HG03521 (cell line): Measurements from ENCODE around the gene CDH4.

Source experiments
- ATAC-seq: cut with Tn5 transposase; IDR thresholded peaks from one replicate; pipeline ENCODE4 v1.9.1; 2021; ENCODE audit warnings: mild to moderate bottlenecking, moderate library complexity; ENCODE audit not compliant: unreplicated experiment

CDH4 gene

DNA sequence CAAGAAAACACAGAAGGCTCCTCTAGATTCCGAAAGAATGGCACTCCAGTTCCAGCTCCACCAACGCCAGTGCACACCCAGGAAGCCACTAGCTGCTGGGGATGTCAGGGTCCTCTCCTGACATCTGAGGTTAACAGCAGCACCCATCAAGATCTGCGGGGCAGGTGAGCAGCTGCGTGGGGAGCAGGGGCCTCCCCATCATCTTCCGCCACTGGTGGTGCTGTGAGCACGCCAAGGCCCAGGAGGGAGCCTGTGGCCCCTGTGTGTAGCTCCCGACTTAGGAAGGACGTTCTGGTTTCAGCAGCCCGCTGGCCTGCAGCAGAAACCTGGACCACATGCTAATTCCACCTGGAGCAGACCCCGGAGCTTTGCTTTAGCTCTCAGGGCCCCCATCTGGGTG is 427.4 kb downstream of the CDH4 start:
- no peak for ATAC-seq

DNA sequence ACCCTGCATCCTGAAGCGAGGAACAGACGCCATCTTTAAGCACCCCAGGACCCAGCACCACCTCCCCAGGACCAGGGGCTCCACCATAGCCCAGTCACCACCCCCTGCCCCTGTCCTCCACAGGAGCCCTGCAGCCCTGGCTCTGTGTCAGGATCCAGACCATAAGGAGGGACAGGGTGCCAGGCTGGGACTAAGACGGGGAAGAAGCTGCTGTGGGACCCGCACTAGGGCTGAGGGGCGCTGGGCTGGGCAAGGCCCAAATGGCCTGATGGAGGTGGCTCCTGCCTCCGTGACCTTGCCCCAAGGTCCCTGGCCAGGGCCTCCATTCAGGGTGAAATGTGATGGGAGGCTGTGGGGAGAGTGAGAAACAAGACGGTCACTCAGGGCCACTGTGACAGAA is 428.0 kb downstream of the CDH4 start:
- no peak for ATAC-seq

DNA sequence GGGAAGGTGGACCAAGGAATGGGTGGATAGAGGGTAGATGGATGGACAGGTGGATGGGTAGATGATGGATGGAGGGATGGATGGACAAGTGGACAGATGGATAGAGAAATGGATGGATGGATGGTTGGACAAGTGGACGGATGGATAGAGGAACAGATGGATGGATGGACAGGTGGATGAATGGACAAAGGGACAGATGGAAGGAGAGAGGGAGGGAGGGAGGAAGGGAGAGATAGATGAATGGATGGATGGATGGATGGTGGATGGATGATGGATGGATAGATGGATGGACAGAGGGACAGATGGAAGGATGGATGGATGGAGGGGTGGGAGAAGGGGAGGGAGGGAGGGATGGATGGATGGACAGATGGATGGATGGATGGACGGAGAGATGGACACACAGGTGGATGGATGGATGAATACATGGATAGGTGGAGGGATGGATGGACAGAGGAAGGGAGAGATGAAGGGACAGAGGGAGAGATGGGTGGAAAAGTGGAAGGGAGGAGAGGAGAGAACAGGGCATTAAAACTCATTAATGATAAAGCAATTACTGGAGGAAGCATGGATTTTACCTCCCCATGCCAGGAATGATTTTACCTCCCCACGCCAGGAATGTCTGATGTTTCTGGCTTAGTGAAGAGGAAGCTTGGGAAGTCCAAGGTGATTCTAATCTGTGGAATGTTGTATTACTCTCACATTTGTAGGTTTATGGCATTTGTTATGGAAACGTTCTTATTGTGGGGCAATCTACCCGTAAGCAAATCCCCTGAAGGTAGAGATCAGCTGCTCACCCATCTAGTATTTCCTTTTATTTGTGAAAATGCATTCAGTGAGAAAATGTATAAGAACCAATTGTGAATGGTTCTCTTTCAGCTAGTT is 430.3 kb downstream of the CDH4 start:
- no peak for ATAC-seq

DNA sequence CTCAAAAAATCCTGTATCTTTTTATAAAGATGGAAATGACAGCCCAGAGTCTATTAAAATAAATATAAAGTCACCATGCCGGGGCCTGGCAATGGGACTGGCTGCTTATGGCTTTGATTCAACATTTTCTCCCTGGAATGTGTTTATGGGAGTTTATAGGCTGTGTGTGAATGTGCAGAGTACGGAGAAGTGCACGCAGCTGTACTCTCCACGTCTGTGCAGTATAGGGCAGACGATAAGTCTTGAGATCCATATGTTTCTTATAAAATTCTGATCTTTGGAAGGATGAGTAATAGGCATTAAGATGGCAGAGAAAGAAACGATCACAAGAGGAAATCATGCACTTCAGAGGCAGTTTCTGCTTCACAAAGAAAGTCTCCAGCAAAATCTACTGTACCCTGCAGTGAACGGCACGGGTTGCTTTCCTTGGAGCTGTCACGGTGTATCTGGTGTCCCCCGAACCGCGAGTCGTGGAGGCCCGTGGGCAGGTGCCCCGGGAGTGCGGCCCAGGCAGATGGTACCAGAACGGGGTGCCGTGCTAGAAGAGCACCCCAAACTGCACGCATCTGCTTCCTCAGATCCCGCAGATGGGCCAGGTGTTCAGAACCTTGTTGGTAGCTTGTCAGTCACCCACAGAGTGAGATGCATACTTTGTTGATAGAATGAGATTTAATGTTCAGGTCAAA is 431.1 kb downstream of the CDH4 start:
- no peak for ATAC-seq

DNA sequence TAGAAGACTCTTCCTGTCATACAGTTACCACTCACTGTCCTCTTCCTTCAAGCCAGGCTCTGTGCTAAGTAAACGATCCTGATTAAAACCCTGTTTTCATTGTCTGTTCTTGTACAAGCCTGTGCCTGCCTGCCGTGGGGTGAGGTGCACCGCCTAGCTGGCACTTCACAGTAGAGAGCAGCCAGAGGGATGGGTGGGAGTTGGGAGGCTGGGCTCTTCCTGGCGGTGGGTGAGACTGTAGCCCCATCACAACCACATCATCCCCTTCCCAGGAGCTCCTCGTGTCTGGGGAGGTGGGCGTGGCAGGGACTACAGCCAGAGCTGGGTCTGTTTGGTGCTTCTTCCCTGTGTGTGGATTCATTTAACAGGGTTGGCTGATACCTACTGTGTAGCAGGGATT is 431.7 kb downstream of the CDH4 start:
- ATAC-seq, result no peak

DNA sequence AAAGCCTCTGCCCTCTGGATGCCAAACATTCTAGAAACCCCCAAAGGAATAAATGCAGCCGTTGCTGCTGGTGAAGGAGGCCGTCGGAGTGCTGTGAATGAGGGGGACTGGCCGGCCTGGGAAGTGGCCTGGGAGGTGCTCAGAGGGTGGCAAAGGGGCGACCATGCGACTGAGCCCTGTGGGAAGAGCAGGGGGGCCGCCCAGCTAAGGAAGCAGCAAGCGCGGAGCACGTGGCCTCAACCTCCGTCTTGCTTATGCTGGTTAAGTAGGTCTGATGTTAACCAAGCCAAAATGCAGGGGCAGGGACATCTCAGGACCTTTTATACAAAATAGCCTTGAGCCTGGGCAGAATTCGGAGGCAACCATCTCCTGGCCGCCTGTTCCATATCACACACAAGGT is 432.1 kb downstream of the CDH4 start:
- no peak for ATAC-seq

DNA sequence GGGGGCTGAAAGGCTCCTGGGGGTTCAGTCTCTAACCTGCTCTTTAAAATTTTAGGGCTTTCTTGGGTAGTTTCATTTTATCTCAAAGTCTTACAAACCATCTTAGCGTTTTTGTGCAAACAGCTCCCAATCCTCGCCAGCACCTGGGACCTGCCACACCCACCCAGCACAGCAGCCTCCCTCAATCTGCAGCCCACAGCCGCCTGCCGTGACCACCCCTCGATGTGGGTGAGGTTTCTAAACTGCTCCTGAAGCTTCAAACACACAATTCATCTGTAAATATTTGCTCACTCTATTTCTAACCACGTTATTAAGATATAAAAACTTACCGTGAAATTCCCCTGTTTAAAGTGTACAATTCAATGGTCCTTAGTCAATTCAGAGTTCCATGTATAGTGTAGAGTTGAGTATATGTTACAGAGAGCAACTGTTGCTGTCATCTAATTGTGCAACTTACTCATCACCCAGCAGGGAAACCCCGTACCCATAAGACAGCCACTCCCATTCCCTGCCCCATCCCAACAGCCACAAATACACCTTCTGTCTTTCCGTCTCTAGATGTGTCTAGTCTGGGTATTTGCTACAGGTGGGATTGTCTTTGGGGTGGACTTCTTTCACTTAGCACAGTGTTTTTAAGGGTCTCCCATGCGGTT is 432.6 kb downstream of the CDH4 start:
- ATAC-seq, result no peak

DNA sequence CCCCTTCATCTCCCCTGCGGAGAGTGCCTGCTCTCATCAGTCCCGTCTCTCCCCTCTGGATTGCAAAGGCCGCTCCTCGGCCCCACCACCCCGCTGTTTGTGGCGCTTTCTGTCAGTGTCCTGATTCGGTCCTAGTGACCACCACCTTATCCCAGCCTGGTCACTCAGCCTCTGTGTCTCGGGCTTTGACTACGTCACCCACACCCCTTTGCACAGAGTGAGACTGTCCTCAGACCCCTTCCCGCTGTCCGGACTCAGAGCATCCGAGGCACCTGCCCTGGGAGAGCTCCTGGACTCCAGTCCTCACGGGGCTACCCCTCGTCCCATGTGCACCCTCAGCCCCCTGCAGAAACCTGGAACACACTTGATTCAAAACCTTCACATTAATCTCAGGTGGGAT is 433.4 kb downstream of the CDH4 start:
- no peak for ATAC-seq

DNA sequence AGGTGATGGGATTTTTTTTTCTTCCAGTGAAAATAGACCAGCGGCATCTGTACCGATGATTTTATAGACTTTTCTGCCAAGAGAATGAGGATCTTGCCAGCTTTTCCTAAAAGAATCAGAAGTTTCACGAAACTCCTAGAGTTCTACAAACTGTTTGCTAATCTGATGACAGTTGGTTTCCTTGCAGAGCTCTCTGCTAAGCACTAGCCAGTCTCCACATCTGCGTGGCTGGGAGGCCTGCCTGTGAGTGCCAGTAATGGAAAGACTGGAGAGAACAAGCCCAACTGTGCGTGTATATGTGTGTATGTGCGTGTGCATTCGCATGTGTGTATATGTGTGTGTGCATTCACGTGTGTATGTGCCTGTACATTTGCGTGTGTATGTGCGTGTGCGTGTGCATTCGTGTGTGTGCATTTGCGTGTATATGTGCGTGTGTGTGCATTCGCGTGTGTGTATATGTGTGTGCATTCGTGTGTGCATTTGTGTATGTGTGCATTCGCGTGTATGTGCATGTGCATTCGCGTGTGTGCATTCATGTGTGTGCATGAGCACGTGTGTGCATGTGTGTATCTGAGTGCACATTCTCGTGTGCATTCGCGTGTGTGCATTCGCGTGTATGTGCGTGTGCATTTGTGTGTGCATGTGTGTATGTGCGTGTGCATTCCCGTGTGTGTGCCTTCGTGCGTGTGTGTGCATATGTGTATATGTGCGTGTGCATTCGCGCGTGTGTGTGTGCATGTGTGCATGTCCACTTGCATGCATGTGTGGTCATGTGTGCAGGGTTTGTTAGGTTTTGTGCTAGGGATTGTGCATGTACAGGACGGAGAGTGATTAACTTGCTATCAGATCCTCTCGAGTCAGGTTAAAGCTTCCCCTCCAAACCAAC is 434.2 kb downstream of the CDH4 start:
- ATAC-seq, result no peak

DNA sequence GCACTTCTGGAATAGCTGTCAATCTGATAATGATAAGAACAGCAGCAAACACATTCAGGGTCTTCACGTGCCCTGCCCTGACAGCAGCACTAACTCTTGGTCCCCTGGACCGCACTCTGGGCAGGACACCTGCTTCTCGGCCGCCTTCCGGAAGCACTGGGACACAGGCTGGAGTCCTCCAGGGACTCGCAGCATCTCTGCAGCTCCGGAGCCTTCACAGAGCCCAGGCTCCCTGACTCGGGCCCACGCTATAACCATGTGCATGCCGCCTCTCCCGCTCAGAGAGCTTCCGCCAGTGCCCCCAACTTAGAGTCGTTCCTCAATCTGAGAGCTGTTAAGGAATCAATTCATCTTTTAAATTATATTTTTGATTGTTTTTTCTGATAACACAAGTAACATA is 436.4 kb downstream of the CDH4 start:
- no peak for ATAC-seq

DNA sequence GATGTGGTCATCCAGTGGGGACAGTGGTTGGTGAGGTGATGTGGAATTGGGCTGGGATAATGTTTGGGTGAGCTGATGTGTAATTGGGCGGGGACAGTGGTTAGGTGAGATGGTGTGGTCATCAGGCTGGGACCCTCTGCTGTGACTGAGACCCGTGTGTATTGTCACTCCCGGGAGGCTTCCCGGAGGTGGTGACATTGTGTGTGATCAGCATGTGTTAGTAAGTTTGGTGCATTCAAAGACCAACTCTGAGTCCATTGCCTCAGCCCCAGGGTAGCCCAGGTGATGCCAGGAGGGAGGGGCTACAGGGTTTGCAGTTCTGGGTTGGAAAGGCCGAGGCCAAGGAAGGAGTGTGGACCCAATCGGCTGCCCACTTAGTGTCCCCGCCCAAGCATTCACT is 438.1 kb downstream of the CDH4 start:
- ATAC-seq, result no peak

DNA sequence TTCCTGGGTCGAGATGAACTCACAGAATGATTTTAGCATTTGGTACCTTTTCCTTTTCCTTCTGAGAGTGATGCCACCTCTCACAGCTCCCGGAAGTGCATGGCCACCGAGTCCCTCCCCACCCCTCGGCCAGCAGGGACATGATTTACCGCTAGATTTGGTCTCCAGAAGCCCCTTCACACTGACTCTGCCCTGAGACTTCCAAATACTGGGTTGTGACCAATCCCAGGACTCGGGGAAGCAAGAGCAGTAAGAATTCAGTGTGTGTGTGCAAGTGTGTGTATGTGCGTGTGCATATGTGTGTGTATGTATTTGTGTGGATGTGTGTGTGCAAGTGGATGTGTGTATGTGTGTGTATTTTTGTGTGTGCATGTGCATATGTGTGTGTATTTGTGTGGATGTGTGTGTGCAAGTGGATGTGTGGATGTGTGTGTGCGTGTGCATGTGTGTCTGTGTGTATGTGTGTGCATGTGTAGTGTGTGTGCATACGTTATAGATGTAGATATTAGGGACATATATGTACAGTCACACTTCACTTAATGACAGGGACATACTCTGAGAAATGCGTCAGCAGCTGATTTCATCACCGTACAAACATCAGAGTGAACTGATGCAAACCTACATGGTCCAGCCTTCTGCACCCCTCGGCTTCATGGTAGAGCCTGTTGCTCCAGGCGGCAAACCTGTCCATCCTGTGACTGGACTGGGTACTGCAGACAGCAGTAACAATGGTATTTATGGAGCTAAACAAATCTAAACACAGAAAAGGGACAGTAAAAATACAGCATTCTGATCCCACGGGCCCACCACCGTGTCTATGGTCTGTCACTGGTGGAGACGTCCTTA is 439.2 kb downstream of the CDH4 start:
- ATAC-seq, result no peak

DNA sequence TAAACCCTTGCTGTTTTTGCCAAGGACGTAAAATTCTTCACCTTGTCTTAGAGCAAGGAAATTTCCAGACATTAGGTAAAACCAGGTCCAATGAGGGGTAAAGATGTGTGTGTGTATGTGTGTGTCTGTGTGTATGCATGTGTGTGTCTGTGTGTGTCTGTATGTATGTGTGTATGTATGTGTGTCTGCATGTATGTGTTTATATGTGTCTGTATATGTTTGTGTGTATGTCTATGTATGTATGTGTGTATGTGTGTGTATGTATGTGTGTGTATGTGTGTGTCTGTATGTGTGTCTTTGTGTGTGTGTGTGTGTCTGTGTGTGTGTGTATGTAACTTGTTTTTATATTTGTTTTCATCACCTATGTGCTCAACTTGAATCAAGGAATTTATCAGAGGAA is 439.9 kb downstream of the CDH4 start:
- ATAC-seq, result no peak

DNA sequence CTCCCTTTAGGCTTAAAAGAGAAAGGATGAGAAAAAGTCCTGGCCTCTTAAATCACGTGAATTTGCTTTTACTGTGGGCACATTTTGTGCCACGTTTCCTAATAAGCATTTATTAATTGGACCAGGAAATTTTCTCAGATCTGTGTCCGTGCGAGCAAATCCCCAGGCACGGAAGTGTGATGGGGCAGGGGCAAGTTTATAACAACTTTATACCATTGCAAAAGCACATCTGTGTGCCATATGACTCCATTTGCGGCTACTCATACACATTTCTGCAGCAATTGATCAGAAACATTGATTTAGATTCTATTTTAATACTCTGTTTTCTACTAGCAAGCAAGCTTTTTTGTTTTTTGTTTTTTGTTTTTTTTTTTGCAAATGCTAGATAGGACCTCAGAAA is 440.4 kb downstream of the CDH4 start:
- ATAC-seq, result no peak

DNA sequence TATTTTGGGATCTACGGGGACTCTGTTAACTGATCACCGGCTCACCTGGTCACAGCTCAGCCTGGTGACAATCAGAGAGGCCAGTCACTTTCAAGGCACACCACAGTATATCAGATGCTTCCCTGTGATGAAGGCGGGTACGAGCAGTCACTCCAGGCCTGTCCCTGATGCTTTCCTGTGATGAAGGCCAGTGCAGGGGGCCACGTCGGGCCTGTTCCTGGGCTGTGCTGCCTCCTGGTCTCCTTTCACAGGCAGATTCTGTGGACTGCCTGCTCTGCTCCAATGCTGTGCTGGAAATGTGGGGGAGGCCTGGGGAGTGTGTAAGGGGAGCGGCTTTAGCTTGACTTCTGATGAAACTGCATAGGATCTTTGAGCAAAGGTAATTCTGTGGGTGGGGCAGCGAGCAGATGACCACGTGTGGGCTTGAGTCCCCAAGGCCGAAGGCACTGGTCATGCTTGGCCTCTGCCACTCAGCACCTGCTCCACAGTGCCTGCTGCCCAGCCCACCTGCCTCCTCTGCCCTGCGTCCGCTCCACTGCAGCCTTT is 441.1 kb downstream of the CDH4 start:
- ATAC-seq, result no peak

DNA sequence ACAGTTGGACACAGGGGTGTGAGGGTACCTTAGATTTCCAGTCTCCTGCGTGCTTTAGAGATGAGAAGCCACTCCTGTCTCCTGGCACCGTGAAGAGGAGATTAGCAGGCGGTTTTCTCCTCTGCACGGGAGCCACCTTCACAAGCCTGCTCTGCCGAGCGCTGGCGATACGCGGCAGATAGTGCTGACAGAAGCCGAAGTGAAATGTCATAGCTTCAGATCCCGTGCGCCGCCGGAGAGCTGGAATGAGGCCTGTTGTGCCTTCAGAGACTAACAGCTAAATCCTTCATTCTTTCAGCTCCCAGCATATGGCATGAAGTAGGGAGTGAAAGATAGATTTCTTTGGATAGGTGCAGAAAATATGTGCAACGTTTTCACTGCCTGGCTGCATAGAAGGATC is 442.6 kb downstream of the CDH4 start:
- ATAC-seq, result no peak

DNA sequence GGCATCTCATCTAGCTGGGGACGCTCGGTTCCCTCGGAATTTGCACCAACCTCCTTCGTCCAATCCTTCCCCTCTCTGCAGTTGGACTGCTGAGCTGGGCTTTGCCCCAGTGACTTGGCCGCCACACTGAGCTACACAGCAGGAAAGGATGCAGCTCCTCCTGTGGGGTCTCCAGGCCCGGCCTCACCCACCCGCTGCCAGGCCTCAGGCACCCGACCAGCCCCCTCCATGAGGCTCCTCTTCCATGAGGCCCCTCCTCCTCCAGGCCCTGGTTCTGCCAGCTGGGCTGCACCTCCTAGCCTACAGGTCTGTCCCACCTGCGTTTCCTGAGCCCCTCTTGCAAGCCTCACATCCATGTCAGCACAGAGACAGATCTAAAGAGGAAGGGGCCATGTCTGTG is 443.7 kb downstream of the CDH4 start:
- no peak for ATAC-seq

DNA sequence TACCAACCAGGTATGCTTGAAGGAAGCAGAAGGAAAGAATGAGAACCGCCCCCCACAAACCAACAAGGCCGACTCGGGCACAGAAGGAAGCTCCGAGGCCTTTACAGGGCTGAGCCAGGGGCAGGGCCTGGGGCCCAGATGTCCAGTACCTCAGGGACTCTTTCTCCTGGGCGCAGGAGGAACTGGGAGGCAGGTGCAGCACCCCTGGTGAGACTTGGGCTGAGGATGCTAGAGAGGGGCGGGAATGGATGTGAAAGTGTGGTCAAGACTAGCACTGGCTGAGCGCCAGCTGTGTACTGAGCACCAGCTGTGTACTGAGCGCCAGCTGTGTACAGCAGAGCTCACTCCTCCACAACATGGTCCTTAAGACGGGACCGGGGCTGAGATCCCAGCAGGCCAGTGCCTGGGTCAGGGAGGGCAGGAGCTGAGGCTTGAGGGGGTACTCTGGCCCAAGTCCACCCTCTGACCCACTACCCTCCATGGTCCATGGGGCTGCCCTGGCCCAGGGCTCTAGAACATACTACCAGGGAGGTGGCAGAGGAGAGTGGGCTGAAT is 444.2 kb downstream of the CDH4 start:
- ATAC-seq, result no peak
